ENCODE results near the gene CCDC32. TPM values are rescaled to one million over a fixed set of nuclear protein-coding genes. Genes with fewer than 3 reads are reported as not detected.

The CCDC32 gene
- total and polyA plus RNA-seq, 2 donors (not counting 1 experiment from before 2014, with no cell fraction given): 29.5 to 76.6 TPM

GRCh38 chr15:40508216-40508615 is 56.6 kb downstream of the CCDC32 start:
- Mint-ChIP-seq H3K9me3 (ENCODE audit: insufficient read depth) (no peaks in the 10 kb centered on the region), H3K27ac (no peak overlapping the region), H3K27me3 (peaks cover 29% of the 10 kb centered on the region), H3K4me1 (peaks cover 31% of the 10 kb centered on the region), H3K4me3 (no peak overlapping the region)
- H3K4me3 ChIP-seq (ENCODE audit: control extremely low read depth in 1 of 5, extremely low read depth in 1 of 5, insufficient read depth in 1 of 5, low read depth in 2 of 5, low read length in 4 of 5): no peak overlapping the region
- DNase-seq (no peak), ATAC-seq (ENCODE audit: low read depth) (no peak)
- no peak overlapping the region for H3K4me2 ChIP-seq (replicated peaks; ENCODE audit: low read depth, low read length, poor library complexity, severe bottlenecking)
- no peaks in the 10 kb centered on the region for H3K79me2 ChIP-seq (ENCODE audit: control insufficient read depth, insufficient read depth, low read length)
- H3K4me1 ChIP-seq (ENCODE audit: control insufficient read depth in 2 of 2, insufficient read depth in 2 of 2, low read length in 2 of 2): peaks cover 24 to 25% of the 10 kb centered on the region in 2 donors
- no peak overlapping the region for H2AFZ ChIP-seq (ENCODE audit: insufficient read depth, low read depth, low read length, poor library complexity, severe bottlenecking)
- no peak overlapping the region for H3K27ac ChIP-seq (ENCODE audit: low read length in 2 of 2)
- intact Hi-C loops (cut with micrococcal nuclease): loop anchor here (5.0 kb wide), 1 partner anchor 66 kb away; the partner anchor contains the start of gene BAHD1
- POLR2A ChIA-PET: interaction anchor here (0.7 kb wide), 1 partner anchor 85 kb away, joined by 3 read pairs; no protein-coding TSS in a partner anchor
- H3K9ac ChIP-seq (ENCODE audit: low read length): no peak overlapping the region
- CTCF ChIA-PET: interaction anchor here (0.6 to 1.2 kb wide), 5 partner anchors 11 to 1187 kb away, joined by 3 to 4 read pairs (median 3); partner anchors contain the start of gene CCDC32
- no CpG with 5 or more reads among the region's 1 CpG for WGBS (ENCODE audit: insufficient coverage)
- H3K27me3 ChIP-seq (replicated peaks in 1 of 4; ENCODE audit: control extremely low read depth in 1 of 4, control insufficient read depth in 3 of 4, insufficient read depth in 4 of 4, low read length in 3 of 4): peaks cover 0 to 18% (median 9%) of the 10 kb centered on the region in 4 experiments
- no peaks in the 10 kb centered on the region for H4K20me1 ChIP-seq (ENCODE audit: control insufficient read depth, insufficient read depth, low read length, poor library complexity, severe bottlenecking)
- no peaks in the 10 kb centered on the region for H3K36me3 ChIP-seq (replicated peaks in 1 of 2; ENCODE audit: control extremely low read depth in 1 of 2, control insufficient read depth in 1 of 2, extremely low read depth in 1 of 2, insufficient read depth in 2 of 2, low read length in 1 of 2)
- TF ChIP-seq EZH2 (IDR thresholded peaks at IDR 0.05; ENCODE audit: borderline replicate concordance, insufficient read depth, low read depth, low read length, poor library complexity, severe bottlenecking) (no peak), CTCF (IDR thresholded peaks at IDR 0.05) (no peak)
- H3K9me3 ChIP-seq (ENCODE audit: control extremely low read depth in 1 of 3, control insufficient read depth in 2 of 3, insufficient read depth in 1 of 3, low read length in 2 of 3): no peaks in the 10 kb centered on the region

- Histone ChIP-seq H2AFZ (ENCODE audit: insufficient read depth, low read depth, low read length, poor library complexity, severe bottlenecking) (peak overlapping the region; percentile 70), H3K4me2 (replicated peaks; ENCODE audit: low read depth, low read length, poor library complexity, severe bottlenecking) (peak overlapping the region; percentile 73), H4K20me1 (ENCODE audit: control insufficient read depth, insufficient read depth, low read length, poor library complexity, severe bottlenecking) (no peaks in the 10 kb centered on the region), H3K4me3 (ENCODE audit: control extremely low read depth in 1 of 5, extremely low read depth in 1 of 5, insufficient read depth in 1 of 5, low read depth in 2 of 5, low read length in 4 of 5) (peak overlapping the region in 3 of 5 experiments; percentile 25 to 34 (median 34)), H3K79me2 (ENCODE audit: control insufficient read depth, insufficient read depth, low read length) (no peaks in the 10 kb centered on the region), H3K36me3 (replicated peaks in 1 of 2; ENCODE audit: control extremely low read depth in 1 of 2, control insufficient read depth in 1 of 2, extremely low read depth in 1 of 2, insufficient read depth in 2 of 2, low read length in 1 of 2) (no peaks in the 10 kb centered on the region), H3K4me1 (ENCODE audit: control insufficient read depth in 2 of 2, insufficient read depth in 2 of 2, low read length in 2 of 2) (peaks cover 24 to 25% of the 10 kb centered on the region in 2 donors), H3K27me3 (replicated peaks in 1 of 4; ENCODE audit: control extremely low read depth in 1 of 4, control insufficient read depth in 3 of 4, insufficient read depth in 4 of 4, low read length in 3 of 4) (peaks cover 0 to 20% (median 10%) of the 10 kb centered on the region in 4 experiments), H3K27ac (ENCODE audit: low read length in 2 of 2) (no peak overlapping the region), H3K9ac (ENCODE audit: low read length) (peak overlapping the region; percentile 24), H3K9me3 (ENCODE audit: control extremely low read depth in 1 of 3, control insufficient read depth in 2 of 3, insufficient read depth in 1 of 3, low read length in 2 of 3) (no peaks in the 10 kb centered on the region)
- Mint-ChIP-seq H3K27me3 (peaks cover 39% of the 10 kb centered on the region), H3K4me1 (peaks cover 27% of the 10 kb centered on the region), H3K9me3 (ENCODE audit: insufficient read depth) (no peaks in the 10 kb centered on the region), H3K4me3 (peak overlapping the region; percentile 44), H3K27ac (no peak overlapping the region)
- ATAC-seq (ENCODE audit: low read depth) (peak; percentile 41), DNase-seq (peak; percentile 70)
- CTCF ChIA-PET: interaction anchor here (0.7 to 1.6 kb wide), 7 partner anchors 9 to 172 kb away, joined by 3 to 4 read pairs (median 3); partner anchors contain the start of genes BAHD1 and KNSTRN
- WGBS (ENCODE audit: insufficient coverage): 2% methylated on average over 28 of the region's 30 CpGs
- intact Hi-C loops (cut with micrococcal nuclease): loop anchor here (5.0 kb wide), 1 partner anchor 65 kb away; the partner anchor contains the start of gene BAHD1
- POLR2A ChIA-PET: no interaction called here
- TF ChIP-seq CTCF (IDR thresholded peaks at IDR 0.05) (peak; percentile 68), EZH2 (IDR thresholded peaks at IDR 0.05; ENCODE audit: borderline replicate concordance, insufficient read depth, low read depth, low read length, poor library complexity, severe bottlenecking) (no peak)
Measured at GRCh38 chr15:40506964-40507571, 57.8 kb downstream of the CCDC32 start.
